ENCODE data around the gene MAN1C1. TPM values are rescaled to one million over a fixed set of nuclear protein-coding genes. Genes with fewer than 3 reads are reported as not detected.

Gene MAN1C1
- total RNA-seq, 1 experiment from 2014 or later = 16.8 TPM

DNA sequence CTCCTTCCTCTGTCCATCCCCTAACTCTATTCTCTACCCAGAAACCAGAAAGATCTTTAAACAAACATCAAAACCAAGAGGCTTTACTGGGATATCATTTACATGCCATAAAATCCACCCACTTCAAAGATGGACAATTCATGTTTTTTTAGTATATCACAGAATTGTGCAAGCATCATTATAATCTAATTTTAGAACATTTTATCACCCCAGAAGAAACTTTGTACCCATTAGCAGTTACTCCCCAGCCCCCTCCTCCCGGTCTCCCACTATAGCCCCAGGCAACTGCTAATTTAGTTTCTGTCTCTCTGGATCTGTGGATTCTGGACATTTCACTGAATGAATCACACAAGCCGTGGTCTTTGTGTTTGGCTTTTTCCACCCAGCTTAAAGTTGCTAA is 178.6 kb downstream of the MAN1C1 start:
- no peak for DNase-seq (ENCODE audit: low spot score)
- no peak for ATAC-seq
- ChIA-PET CTCF (interaction anchor here (0.6 to 2.1 kb wide), 3 partner anchors 22 to 188 kb away, joined by 3 to 14 read pairs (median 5); no protein-coding TSS in a partner anchor), POLR2A (no interaction called here)
- Mint-ChIP-seq H3K27me3 (ENCODE audit: low read depth) (peaks cover 4% of the 10 kb centered on the region), H3K27ac (no peak overlapping the region), H3K4me3 (no peak overlapping the region), H3K9me3 (no peaks in the 10 kb centered on the region), H3K36me3 (no peaks in the 10 kb centered on the region), H3K4me1 (peaks cover 23% of the 10 kb centered on the region)
- TF ChIP-seq NFATC4 (CRISPR knock-in tag; IDR thresholded peaks at IDR 0.05) = no peak
- TF ChIP-seq CREM (CRISPR knock-in tag; IDR thresholded peaks at IDR 0.05) = no peak
- TF ChIP-seq, protein P1, sequence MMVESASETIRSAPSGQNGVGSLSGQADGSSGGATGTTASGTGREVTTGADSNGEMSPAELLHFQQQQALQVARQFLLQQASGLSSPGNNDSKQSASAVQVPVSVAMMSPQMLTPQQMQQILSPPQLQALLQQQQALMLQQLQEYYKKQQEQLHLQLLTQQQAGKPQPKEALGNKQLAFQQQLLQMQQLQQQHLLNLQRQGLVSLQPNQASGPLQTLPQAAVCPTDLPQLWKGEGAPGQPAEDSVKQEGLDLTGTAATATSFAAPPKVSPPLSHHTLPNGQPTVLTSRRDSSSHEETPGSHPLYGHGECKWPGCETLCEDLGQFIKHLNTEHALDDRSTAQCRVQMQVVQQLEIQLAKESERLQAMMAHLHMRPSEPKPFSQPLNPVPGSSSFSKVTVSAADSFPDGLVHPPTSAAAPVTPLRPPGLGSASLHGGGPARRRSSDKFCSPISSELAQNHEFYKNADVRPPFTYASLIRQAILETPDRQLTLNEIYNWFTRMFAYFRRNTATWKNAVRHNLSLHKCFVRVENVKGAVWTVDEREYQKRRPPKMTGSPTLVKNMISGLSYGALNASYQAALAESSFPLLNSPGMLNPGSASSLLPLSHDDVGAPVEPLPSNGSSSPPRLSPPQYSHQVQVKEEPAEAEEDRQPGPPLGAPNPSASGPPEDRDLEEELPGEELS (CRISPR knock-in tag; IDR thresholded peaks at IDR 0.05) = no peak
- no peak for TF ChIP-seq OVOL2 (CRISPR knock-in tag; IDR thresholded peaks at IDR 0.05; ENCODE audit: borderline replicate concordance)

DNA sequence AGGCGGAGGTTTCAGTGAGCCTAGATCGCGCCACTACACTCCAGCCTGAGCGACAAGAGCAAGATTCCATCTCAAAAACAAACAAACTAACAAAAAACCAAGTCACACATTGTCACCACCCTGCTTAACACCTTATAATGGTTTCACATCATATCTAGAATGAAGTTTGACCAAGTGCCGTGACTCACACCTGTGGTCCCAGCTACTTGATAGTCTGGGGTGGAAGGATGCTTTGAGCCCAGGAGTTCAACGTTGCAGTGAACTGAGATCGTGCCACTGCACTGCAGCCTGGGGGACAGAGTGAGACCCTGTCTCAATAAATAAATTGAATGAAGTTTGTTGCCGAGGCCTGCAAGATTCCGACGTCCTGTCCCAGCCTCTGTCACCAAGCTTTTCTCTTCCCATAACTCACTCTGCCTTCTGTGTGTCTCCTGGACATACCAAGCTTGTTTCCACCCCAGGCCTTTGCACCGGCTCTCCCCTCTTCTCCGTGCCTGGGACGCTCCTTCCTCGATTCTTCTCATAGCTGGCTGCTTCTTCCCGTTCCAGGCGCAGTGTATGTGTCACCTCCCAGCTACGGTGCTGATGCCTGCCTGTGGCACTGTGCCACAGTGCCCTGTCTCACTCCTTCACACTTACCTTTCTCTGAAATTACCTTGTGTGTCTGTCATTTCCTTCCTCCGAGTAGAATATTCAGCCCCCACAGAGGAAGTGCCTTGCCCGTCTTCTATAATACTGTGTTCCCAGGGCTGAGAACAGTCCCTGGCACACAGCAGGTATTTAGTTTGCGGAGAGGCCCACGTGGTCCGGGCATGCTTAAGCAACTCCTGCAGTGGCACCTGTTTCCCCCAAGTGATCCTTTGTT is 179.6 kb downstream of the MAN1C1 start:
- POLR2A ChIA-PET = no interaction called here
- no peak for DNase-seq (ENCODE audit: low spot score)
- Mint-ChIP-seq H3K4me3 (no peak overlapping the region), H3K36me3 (no peaks in the 10 kb centered on the region), H3K4me1 (peaks cover 30% of the 10 kb centered on the region), H3K27me3 (ENCODE audit: low read depth) (peaks cover 4% of the 10 kb centered on the region), H3K9me3 (no peaks in the 10 kb centered on the region), H3K27ac (peak overlapping the region; percentile 29; the same call in 1 of the 2 replicates)
- TF ChIP-seq NR1H2 (CRISPR knock-in tag; IDR thresholded peaks at IDR 0.05) = no peak
- TF ChIP-seq, protein P2, sequence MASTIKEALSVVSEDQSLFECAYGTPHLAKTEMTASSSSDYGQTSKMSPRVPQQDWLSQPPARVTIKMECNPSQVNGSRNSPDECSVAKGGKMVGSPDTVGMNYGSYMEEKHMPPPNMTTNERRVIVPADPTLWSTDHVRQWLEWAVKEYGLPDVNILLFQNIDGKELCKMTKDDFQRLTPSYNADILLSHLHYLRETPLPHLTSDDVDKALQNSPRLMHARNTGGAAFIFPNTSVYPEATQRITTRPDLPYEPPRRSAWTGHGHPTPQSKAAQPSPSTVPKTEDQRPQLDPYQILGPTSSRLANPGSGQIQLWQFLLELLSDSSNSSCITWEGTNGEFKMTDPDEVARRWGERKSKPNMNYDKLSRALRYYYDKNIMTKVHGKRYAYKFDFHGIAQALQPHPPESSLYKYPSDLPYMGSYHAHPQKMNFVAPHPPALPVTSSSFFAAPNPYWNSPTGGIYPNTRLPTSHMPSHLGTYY (CRISPR knock-in tag; IDR thresholded peaks at IDR 0.05) = no peak
- TF ChIP-seq, protein P3, sequence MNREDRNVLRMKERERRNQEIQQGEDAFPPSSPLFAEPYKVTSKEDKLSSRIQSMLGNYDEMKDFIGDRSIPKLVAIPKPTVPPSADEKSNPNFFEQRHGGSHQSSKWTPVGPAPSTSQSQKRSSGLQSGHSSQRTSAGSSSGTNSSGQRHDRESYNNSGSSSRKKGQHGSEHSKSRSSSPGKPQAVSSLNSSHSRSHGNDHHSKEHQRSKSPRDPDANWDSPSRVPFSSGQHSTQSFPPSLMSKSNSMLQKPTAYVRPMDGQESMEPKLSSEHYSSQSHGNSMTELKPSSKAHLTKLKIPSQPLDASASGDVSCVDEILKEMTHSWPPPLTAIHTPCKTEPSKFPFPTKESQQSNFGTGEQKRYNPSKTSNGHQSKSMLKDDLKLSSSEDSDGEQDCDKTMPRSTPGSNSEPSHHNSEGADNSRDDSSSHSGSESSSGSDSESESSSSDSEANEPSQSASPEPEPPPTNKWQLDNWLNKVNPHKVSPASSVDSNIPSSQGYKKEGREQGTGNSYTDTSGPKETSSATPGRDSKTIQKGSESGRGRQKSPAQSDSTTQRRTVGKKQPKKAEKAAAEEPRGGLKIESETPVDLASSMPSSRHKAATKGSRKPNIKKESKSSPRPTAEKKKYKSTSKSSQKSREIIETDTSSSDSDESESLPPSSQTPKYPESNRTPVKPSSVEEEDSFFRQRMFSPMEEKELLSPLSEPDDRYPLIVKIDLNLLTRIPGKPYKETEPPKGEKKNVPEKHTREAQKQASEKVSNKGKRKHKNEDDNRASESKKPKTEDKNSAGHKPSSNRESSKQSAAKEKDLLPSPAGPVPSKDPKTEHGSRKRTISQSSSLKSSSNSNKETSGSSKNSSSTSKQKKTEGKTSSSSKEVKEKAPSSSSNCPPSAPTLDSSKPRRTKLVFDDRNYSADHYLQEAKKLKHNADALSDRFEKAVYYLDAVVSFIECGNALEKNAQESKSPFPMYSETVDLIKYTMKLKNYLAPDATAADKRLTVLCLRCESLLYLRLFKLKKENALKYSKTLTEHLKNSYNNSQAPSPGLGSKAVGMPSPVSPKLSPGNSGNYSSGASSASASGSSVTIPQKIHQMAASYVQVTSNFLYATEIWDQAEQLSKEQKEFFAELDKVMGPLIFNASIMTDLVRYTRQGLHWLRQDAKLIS (CRISPR knock-in tag; IDR thresholded peaks at IDR 0.05; ENCODE audit: borderline replicate concordance) = no peak
- no peak for TF ChIP-seq ETV6 (CRISPR knock-in tag; IDR thresholded peaks at IDR 0.05)
- TF ChIP-seq ZBTB21 (CRISPR knock-in tag; IDR thresholded peaks at IDR 0.05; ENCODE audit: borderline replicate concordance) = no peak
- TF ChIP-seq, protein P4, sequence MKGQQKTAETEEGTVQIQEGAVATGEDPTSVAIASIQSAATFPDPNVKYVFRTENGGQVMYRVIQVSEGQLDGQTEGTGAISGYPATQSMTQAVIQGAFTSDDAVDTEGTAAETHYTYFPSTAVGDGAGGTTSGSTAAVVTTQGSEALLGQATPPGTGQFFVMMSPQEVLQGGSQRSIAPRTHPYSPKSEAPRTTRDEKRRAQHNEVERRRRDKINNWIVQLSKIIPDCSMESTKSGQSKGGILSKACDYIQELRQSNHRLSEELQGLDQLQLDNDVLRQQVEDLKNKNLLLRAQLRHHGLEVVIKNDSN (CRISPR knock-in tag; IDR thresholded peaks at IDR 0.05) = peak; percentile 62; the same call in 1 of the 2 replicates
- TF ChIP-seq, protein P5, sequence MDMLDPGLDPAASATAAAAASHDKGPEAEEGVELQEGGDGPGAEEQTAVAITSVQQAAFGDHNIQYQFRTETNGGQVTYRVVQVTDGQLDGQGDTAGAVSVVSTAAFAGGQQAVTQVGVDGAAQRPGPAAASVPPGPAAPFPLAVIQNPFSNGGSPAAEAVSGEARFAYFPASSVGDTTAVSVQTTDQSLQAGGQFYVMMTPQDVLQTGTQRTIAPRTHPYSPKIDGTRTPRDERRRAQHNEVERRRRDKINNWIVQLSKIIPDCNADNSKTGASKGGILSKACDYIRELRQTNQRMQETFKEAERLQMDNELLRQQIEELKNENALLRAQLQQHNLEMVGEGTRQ (CRISPR knock-in tag; IDR thresholded peaks at IDR 0.05) = peak; percentile 53
- no peak for TF ChIP-seq CREM (CRISPR knock-in tag; IDR thresholded peaks at IDR 0.05)
- TF ChIP-seq, protein P6, sequence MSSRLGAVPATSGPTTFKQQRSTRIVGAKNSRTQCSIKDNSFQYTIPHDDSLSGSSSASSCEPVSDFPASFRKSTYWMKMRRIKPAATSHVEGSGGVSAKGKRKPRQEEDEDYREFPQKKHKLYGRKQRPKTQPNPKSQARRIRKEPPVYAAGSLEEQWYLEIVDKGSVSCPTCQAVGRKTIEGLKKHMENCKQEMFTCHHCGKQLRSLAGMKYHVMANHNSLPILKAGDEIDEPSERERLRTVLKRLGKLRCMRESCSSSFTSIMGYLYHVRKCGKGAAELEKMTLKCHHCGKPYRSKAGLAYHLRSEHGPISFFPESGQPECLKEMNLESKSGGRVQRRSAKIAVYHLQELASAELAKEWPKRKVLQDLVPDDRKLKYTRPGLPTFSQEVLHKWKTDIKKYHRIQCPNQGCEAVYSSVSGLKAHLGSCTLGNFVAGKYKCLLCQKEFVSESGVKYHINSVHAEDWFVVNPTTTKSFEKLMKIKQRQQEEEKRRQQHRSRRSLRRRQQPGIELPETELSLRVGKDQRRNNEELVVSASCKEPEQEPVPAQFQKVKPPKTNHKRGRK (CRISPR knock-in tag; IDR thresholded peaks at IDR 0.05; ENCODE audit: borderline replicate concordance) = no peak
- TF ChIP-seq ZNF232 (CRISPR knock-in tag; IDR thresholded peaks at IDR 0.05) = no peak
- TF ChIP-seq, protein P7, sequence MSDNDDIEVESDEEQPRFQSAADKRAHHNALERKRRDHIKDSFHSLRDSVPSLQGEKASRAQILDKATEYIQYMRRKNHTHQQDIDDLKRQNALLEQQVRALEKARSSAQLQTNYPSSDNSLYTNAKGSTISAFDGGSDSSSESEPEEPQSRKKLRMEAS (CRISPR knock-in tag; IDR thresholded peaks at IDR 0.05) = peak; percentile 55; the same call in 1 of the 2 replicates
- CTCF ChIA-PET = interaction anchor here (0.7 to 6.2 kb wide), 13 partner anchors 11 to 253 kb away, joined by 3 to 80 read pairs (median 5); partner anchors contain the start of gene LDLRAP1
- ATAC-seq = peak; percentile 4; the same call in 1 of the 2 replicates

Data from WTC11 (cell line).